Neural cell (in vitro differentiated cells): ENCODE data around the gene COL27A1. TPM values are rescaled to one million over a fixed set of nuclear protein-coding genes. Genes with fewer than 3 reads are reported as not detected.

ENCODE experiments used
- H2AFZ ChIP-seq: fragments of 200-600, 300-800 bp; sonication (generic), shearing (Covaris generic); 2 replicates; pipeline ENCODE4 v1.6.0; 2014; ENCODE audit warnings: low read depth, mild to moderate bottlenecking, antibody characterized with exemption, low read length, moderate library complexity
- H3F3A ChIP-seq: fragments of 200-600 bp; shearing (Covaris generic); 2 replicates; pipeline ENCODE4 v1.6.1; 2016; ENCODE audit warnings: mild to moderate bottlenecking, moderate library complexity, mixed read lengths, antibody characterized with exemption, low read length; ENCODE audit not compliant: insufficient read depth, poor library complexity, severe bottlenecking
- H3K27ac ChIP-seq: fragments of 200-600, 300-800 bp; sonication (generic), shearing (Covaris generic); 2 replicates; pipeline ENCODE4 v1.5.1; 2014; ENCODE audit warnings: mild to moderate bottlenecking, low read length, moderate library complexity
- H3K27me3 ChIP-seq: fragments of 300-800, 200-600 bp; sonication (generic), shearing (Covaris generic); 2 replicates; pipeline ENCODE4 v1.6.0; 2014; ENCODE audit warnings: mild to moderate bottlenecking, low read depth, low read length, moderate library complexity; ENCODE audit not compliant: insufficient read depth
- H3K36me3 ChIP-seq: fragments of 300-800, 200-600 bp; sonication (generic), shearing (Covaris generic); 2 replicates; pipeline ENCODE4 v1.5.1; 2014; ENCODE audit warnings: mild to moderate bottlenecking, antibody characterized with exemption, low read length, moderate library complexity; ENCODE audit not compliant: insufficient read depth
- H3K4me2 ChIP-seq: fragments of 300-800, 200-600 bp; sonication (generic), shearing (Covaris generic); 2 replicates; pipeline ENCODE4 v1.6.0; 2014; ENCODE audit warnings: mild to moderate bottlenecking, low read length
- H3K4me3 ChIP-seq: fragments of 300-800, 200-600 bp; sonication (generic), shearing (Covaris generic); 2 replicates; pipeline ENCODE4 v1.5.1; 2014; ENCODE audit warnings: mild to moderate bottlenecking, low read length, moderate library complexity
- H3K79me2 ChIP-seq: fragments of 200-600 bp; shearing (Covaris generic); replicated peaks from 2 replicates; pipeline ENCODE4 v1.6.0; 2014; ENCODE audit warnings: mild to moderate bottlenecking, low read length, moderate library complexity; ENCODE audit not compliant: insufficient read depth
- H3K9ac ChIP-seq: fragments of 300-800, 200-600 bp; sonication (generic), shearing (Covaris generic); 2 replicates; pipeline ENCODE4 v1.6.1; 2016; ENCODE audit warnings: mild to moderate bottlenecking, low read length, mixed read lengths
- H3K9me2 ChIP-seq: fragments of 200-600 bp; shearing (Covaris generic); 2 replicates; pipeline ENCODE4 v1.6.1; 2016; ENCODE audit warnings: mild to moderate bottlenecking, low read length, mixed read lengths; ENCODE audit not compliant: insufficient read depth
- H3K9me3 ChIP-seq: fragments of 200-600, 300-800 bp; sonication (generic), shearing (Covaris generic); 2 replicates; pipeline ENCODE4 v1.6.1; 2016; ENCODE audit warnings: mild to moderate bottlenecking, mixed run types, low read length, moderate library complexity, mixed read lengths
- H4K20me1 ChIP-seq: fragments of 200-600 bp; shearing (Covaris generic); 2 replicates; pipeline ENCODE4 v1.6.1; 2016; ENCODE audit warnings: mild to moderate bottlenecking, mixed run types; ENCODE audit not compliant: insufficient read depth
- EP300 ChIP-seq: fragments of 450-650 bp; conservative IDR thresholded peaks from 2 replicates; pipeline ENCODE4 v1.6.1; 2014; ENCODE audit warnings: antibody characterized with exemption, mild to moderate bottlenecking, moderate library complexity; ENCODE audit not compliant: poor library complexity, severe bottlenecking
- EZH2 ChIP-seq: fragments of 200-600, 300-800 bp; shearing (Covaris generic), sonication (generic); IDR thresholded peaks from 2 replicates; pipeline ENCODE4 v1.6.1; 2014; ENCODE audit warnings: antibody characterized with exemption, low read length, borderline replicate concordance, mild to moderate bottlenecking; ENCODE audit not compliant: insufficient read depth, poor library complexity, severe bottlenecking
- MXI1 ChIP-seq: fragments of 450-650 bp; conservative IDR thresholded peaks from 2 replicates; pipeline ENCODE4 v1.6.1; 2014; ENCODE audit warnings: antibody characterized with exemption, mild to moderate bottlenecking; ENCODE audit not compliant: poor library complexity, severe bottlenecking
- POLR2AphosphoS5 ChIP-seq: IDR thresholded peaks from 2 replicates; pipeline ENCODE4 v1.6.1; 2012
- RAD21 ChIP-seq: fragments of 450-650 bp; conservative IDR thresholded peaks from 2 replicates; pipeline ENCODE4 v1.6.1; 2014; ENCODE audit warnings: antibody characterized with exemption, mild to moderate bottlenecking, moderate library complexity
- SMC3 ChIP-seq: fragments of 450-650 bp; conservative IDR thresholded peaks from 2 replicates; pipeline ENCODE4 v1.6.1; 2014; ENCODE audit warnings: antibody characterized with exemption, mild to moderate bottlenecking, moderate library complexity; ENCODE audit not compliant: poor library complexity
- TAF1 ChIP-seq: IDR thresholded peaks from 2 replicates; pipeline ENCODE4 v1.6.1; 2012; ENCODE audit warnings: low read depth
- polyA plus RNA-seq: library from polyadenylated mRNA; depleted of rRNA; stranded (reverse); fragments of >200 nt; gene quantifications from 2 replicates; pipeline ENCODE4 v1.2.3, GENCODE V29; 2014
- TF ChIP-seq, protein P1 (sequence below): fragments of 450-650 bp; IDR thresholded peaks from 2 replicates; pipeline ENCODE4 v1.5.1; 2014; ENCODE audit warnings: antibody characterized with exemption, mild to moderate bottlenecking, moderate library complexity; ENCODE audit not compliant: poor library complexity, severe bottlenecking
- TF ChIP-seq, protein P2 (sequence below): IDR thresholded peaks from 2 replicates; pipeline ENCODE4 v1.6.1; 2012; ENCODE audit warnings: borderline replicate concordance

Gene COL27A1
- polyA plus RNA-seq, 1 donor from 2014 or later = 0.25 TPM

DNA sequence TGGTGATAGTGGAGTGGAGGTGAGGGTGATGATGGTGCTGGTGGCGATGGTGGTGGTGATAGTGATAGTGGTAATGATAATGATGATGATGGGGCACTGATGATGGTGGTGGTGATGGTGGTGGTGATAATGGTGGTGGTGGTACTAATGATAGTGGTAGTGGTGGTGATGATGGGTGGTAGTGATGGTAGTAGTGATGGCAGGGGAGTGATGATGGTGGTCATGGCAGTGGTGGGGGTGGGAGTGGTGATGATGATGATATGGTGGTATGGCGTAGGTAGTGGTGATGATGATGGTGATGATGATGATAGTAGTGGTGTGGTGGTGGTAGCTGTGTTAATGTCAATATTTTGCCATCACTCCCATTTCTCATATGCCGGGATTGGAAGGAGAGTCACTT is 123.0 kb downstream of the COL27A1 start:
- Histone ChIP-seq H2AFZ (no peak overlapping the region), H3K9me3 (no peaks in the 10 kb centered on the region), H3K4me3 (no peak overlapping the region), H3K27me3 (no peaks in the 10 kb centered on the region), H4K20me1 (no peaks in the 10 kb centered on the region), H3K36me3 (no peaks in the 10 kb centered on the region), H3K79me2 (no peaks in the 10 kb centered on the region), H3F3A (no peaks in the 10 kb centered on the region), H3K4me2 (no peak overlapping the region), H3K9me2 (no peaks in the 10 kb centered on the region), H3K27ac (no peak overlapping the region), H3K9ac (no peak overlapping the region)
- TF ChIP-seq MXI1 = no peak
- no peak for TF ChIP-seq EZH2

- no peak overlapping the region for H3K9ac ChIP-seq
- no peaks in the 10 kb centered on the region for H3K79me2 ChIP-seq
- H3K27ac ChIP-seq = no peak overlapping the region
- no peak overlapping the region for H3K4me2 ChIP-seq
- no peaks in the 10 kb centered on the region for H4K20me1 ChIP-seq
- no peaks in the 10 kb centered on the region for H3K9me3 ChIP-seq
- H3K9me2 ChIP-seq = no peaks in the 10 kb centered on the region
- H3K4me3 ChIP-seq = no peak overlapping the region
- H3F3A ChIP-seq = no peaks in the 10 kb centered on the region
- no peak overlapping the region for H2AFZ ChIP-seq
- no peaks in the 10 kb centered on the region for H3K36me3 ChIP-seq
- no peaks in the 10 kb centered on the region for H3K27me3 ChIP-seq
- TF ChIP-seq SMC3 = no peak
- no peak for TF ChIP-seq RAD21
- TF ChIP-seq, protein P1, sequence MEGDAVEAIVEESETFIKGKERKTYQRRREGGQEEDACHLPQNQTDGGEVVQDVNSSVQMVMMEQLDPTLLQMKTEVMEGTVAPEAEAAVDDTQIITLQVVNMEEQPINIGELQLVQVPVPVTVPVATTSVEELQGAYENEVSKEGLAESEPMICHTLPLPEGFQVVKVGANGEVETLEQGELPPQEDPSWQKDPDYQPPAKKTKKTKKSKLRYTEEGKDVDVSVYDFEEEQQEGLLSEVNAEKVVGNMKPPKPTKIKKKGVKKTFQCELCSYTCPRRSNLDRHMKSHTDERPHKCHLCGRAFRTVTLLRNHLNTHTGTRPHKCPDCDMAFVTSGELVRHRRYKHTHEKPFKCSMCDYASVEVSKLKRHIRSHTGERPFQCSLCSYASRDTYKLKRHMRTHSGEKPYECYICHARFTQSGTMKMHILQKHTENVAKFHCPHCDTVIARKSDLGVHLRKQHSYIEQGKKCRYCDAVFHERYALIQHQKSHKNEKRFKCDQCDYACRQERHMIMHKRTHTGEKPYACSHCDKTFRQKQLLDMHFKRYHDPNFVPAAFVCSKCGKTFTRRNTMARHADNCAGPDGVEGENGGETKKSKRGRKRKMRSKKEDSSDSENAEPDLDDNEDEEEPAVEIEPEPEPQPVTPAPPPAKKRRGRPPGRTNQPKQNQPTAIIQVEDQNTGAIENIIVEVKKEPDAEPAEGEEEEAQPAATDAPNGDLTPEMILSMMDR = no peak
- no peak for TF ChIP-seq EP300
- TF ChIP-seq, protein P2, sequence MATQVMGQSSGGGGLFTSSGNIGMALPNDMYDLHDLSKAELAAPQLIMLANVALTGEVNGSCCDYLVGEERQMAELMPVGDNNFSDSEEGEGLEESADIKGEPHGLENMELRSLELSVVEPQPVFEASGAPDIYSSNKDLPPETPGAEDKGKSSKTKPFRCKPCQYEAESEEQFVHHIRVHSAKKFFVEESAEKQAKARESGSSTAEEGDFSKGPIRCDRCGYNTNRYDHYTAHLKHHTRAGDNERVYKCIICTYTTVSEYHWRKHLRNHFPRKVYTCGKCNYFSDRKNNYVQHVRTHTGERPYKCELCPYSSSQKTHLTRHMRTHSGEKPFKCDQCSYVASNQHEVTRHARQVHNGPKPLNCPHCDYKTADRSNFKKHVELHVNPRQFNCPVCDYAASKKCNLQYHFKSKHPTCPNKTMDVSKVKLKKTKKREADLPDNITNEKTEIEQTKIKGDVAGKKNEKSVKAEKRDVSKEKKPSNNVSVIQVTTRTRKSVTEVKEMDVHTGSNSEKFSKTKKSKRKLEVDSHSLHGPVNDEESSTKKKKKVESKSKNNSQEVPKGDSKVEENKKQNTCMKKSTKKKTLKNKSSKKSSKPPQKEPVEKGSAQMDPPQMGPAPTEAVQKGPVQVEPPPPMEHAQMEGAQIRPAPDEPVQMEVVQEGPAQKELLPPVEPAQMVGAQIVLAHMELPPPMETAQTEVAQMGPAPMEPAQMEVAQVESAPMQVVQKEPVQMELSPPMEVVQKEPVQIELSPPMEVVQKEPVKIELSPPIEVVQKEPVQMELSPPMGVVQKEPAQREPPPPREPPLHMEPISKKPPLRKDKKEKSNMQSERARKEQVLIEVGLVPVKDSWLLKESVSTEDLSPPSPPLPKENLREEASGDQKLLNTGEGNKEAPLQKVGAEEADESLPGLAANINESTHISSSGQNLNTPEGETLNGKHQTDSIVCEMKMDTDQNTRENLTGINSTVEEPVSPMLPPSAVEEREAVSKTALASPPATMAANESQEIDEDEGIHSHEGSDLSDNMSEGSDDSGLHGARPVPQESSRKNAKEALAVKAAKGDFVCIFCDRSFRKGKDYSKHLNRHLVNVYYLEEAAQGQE = no peak
- no peak for TF ChIP-seq EZH2
- TF ChIP-seq POLR2AphosphoS5 = no peak
- TF ChIP-seq TAF1 = no peak
- TF ChIP-seq MXI1 = no peak
These were observed 123.7 kb downstream of the COL27A1 start for GRCh38 chr9:114278881-114279570.
